NT2/D1 (cell line): ENCODE measurements around the gene RIC8A.

ENCODE experiments used
- DNase-seq: peaks from one replicate; pipeline ENCODE4 v3.0.0-alpha.2; 2011; ENCODE audit warnings: low read depth, low spot score
- H3K27me3 ChIP-seq: 2 replicates; pipeline ENCODE4 v1.6.0; 2011; ENCODE audit warnings: mild to moderate bottlenecking; ENCODE audit not compliant: insufficient read length, insufficient read depth
- H3K36me3 ChIP-seq: 2 replicates; pipeline ENCODE4 v1.6.1; 2011; ENCODE audit warnings: mild to moderate bottlenecking, low read length, mixed read lengths; ENCODE audit not compliant: insufficient read depth, insufficient read length
- H3K4me1 ChIP-seq: 2 replicates; pipeline ENCODE4 v1.5.1; 2011; ENCODE audit not compliant: insufficient read depth, insufficient read length
- H3K4me3 ChIP-seq: 2 replicates; pipeline ENCODE4 v1.5.1; 2011; ENCODE audit warnings: low read depth; ENCODE audit not compliant: insufficient read length
- H3K9ac ChIP-seq: 2 replicates; pipeline ENCODE4 v1.6.0; 2011; ENCODE audit warnings: low read depth; ENCODE audit not compliant: insufficient read length
- H3K9me3 ChIP-seq: 2 replicates; pipeline ENCODE4 v1.5.1; 2011; ENCODE audit warnings: mild to moderate bottlenecking, low read length; ENCODE audit not compliant: insufficient read depth
- SUZ12 ChIP-seq: IDR thresholded peaks from 2 replicates; pipeline ENCODE4 v1.6.1; 2011; ENCODE audit not compliant: insufficient read length, insufficient read depth; ENCODE audit errors: extremely low read depth
- YY1 ChIP-seq: IDR thresholded peaks from 2 replicates; pipeline ENCODE4 v1.6.1; 2011; ENCODE audit not compliant: insufficient read length, insufficient read depth
- ZNF274 ChIP-seq: IDR thresholded peaks from 2 replicates; pipeline ENCODE4 v1.6.1; 2011; ENCODE audit warnings: mild to moderate bottlenecking, low read depth, low read length

The RIC8A gene

DNA sequence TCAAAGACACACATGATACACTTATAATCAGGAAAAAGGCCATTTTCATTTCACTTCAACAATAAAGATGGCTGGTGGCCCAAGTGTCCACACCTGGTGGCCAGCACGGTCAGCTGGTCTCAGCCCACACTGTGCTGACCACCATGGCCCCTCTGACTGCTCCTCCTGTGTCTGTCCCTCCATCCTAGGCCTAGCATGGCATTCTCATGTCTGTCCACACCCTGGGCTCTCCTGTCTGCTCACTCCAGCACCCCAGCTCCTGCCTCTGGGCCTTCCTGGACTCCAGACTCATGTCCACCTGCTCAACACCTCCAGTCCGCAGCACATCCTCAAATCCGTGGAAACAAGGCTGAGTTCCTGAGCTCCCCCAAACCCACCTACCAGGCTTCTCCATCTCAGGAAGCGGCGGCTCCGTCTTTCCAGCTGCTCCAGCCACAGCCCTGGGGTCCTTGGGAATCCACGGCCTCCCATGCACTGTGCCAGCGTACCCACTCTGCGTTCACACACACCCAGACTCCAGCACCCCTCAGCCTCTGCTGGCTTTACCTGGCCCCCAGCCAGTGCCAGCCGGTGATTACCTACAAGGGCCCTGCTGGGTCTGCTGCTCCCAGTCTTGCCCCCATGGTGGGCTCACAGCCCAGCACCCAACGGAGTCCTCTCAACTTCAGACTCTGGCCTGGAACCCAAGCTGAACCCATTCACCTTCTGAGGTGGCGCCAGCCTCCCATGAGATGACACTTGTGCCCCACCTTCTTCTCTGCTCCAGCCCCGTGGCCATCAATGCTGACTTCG is 14.7 kb downstream of the RIC8A start:
- Histone ChIP-seq H3K9ac (no peak overlapping the region), H3K9me3 (no peaks in the 10 kb centered on the region), H3K27me3 (no peaks in the 10 kb centered on the region), H3K4me1 (no peaks in the 10 kb centered on the region), H3K4me3 (no peak overlapping the region), H3K36me3 (peaks cover 8% of the 10 kb centered on the region)
- no peak for DNase-seq
- TF ChIP-seq ZNF274: no peak

GRCh38 chr11:223026-223789 is 15.7 kb downstream of the RIC8A start:
- DNase-seq: no peak
- no peaks in the 10 kb centered on the region for H3K27me3 ChIP-seq
- no peaks in the 10 kb centered on the region for H3K9me3 ChIP-seq
- no peak for TF ChIP-seq SUZ12
- TF ChIP-seq ZNF274: no peak
- TF ChIP-seq YY1: no peak
- peaks cover 8% of the 10 kb centered on the region for H3K36me3 ChIP-seq
- no peak overlapping the region for H3K4me3 ChIP-seq
- H3K4me1 ChIP-seq: no peaks in the 10 kb centered on the region
- no peak overlapping the region for H3K9ac ChIP-seq

GRCh38 chr11:223884-224283 is 16.4 kb downstream of the RIC8A start:
- Histone ChIP-seq H3K27me3 (no peaks in the 10 kb centered on the region), H3K4me3 (no peak overlapping the region), H3K4me1 (no peaks in the 10 kb centered on the region), H3K9me3 (no peaks in the 10 kb centered on the region), H3K36me3 (peaks cover 8% of the 10 kb centered on the region), H3K9ac (no peak overlapping the region)
- DNase-seq: no peak
- TF ChIP-seq SUZ12 (no peak), ZNF274 (no peak), YY1 (no peak)

DNA sequence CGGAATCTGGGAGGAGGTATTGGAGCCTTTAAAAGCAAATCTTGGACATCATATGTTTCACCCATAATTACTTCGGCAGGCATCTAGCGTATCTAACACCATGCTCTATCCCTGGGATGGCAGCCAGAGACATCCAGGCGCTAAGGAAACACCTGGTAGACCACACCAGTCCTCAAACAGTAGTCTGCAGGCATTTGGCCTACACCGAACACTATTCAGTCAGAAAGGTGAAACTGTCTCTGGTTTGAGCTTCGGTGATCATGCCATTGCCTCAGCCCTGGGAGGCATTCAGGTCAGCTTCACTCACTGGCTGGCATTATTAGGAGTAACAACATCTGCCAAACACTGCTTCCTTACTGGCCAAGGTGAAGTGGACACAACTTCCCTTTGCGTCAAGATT is 16.9 kb downstream of the RIC8A start:
- Histone ChIP-seq H3K4me3 (no peak overlapping the region), H3K4me1 (no peaks in the 10 kb centered on the region), H3K9me3 (no peaks in the 10 kb centered on the region), H3K27me3 (no peaks in the 10 kb centered on the region), H3K36me3 (peaks cover 8% of the 10 kb centered on the region), H3K9ac (no peak overlapping the region)
- no peak for DNase-seq
- no peak for TF ChIP-seq SUZ12
- no peak for TF ChIP-seq ZNF274
- no peak for TF ChIP-seq YY1

GRCh38 chr11:225734-226453 is 18.4 kb downstream of the RIC8A start:
- H3K27me3 ChIP-seq: no peaks in the 10 kb centered on the region
- peaks cover 13% of the 10 kb centered on the region for H3K36me3 ChIP-seq
- H3K9ac ChIP-seq: no peak overlapping the region
- H3K9me3 ChIP-seq: no peaks in the 10 kb centered on the region
- no peak overlapping the region for H3K4me3 ChIP-seq
- no peaks in the 10 kb centered on the region for H3K4me1 ChIP-seq
- DNase-seq: no peak
- no peak for TF ChIP-seq SUZ12

- no peak for DNase-seq
- no peaks in the 10 kb centered on the region for H3K9me3 ChIP-seq
- H3K36me3 ChIP-seq: peaks cover 14% of the 10 kb centered on the region
- TF ChIP-seq YY1 (no peak), SUZ12 (no peak), ZNF274 (no peak)
- H3K4me3 ChIP-seq: no peak overlapping the region
- peaks cover 1% of the 10 kb centered on the region for H3K4me1 ChIP-seq
- no peak overlapping the region for H3K9ac ChIP-seq
- no peaks in the 10 kb centered on the region for H3K27me3 ChIP-seq
Observed at GRCh38 chr11:227824-228379, 20.4 kb downstream of the RIC8A start.

DNA sequence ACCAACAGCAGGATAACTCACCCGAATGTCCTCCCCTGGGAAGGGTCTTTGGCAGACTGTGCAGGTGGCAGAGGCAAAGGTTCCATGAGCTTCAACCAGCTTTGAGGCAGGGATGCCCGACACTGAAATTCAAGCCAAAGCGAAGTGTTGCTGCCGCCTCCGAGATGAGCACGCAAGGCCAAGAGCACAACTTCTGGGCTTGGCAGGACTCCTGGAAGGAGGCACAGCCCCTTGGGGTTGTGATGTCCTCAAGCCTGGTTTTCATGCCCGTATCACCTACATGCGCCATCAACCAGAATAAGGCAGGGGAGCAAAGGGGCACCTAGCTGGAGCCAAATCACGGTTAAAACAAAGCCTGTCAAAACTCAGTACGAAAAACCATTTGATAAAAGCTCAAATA is 22.9 kb downstream of the RIC8A start:
- no peaks in the 10 kb centered on the region for H3K9me3 ChIP-seq
- no peaks in the 10 kb centered on the region for H3K27me3 ChIP-seq
- TF ChIP-seq ZNF274 (no peak), YY1 (no peak), SUZ12 (no peak)
- H3K4me1 ChIP-seq: peaks cover 6% of the 10 kb centered on the region
- peaks cover 25% of the 10 kb centered on the region for H3K36me3 ChIP-seq
- no peak overlapping the region for H3K9ac ChIP-seq
- DNase-seq: no peak
- no peak overlapping the region for H3K4me3 ChIP-seq
